Measurements from ENCODE around the gene ANKRD2.
A peak's percentile ranks its signal among the peaks of the same experiment; 100 is the strongest.
"Not testable (repeated sequence)": the region's sequence is repeated elsewhere in the genome, so short reads cannot be mapped to it uniquely, and the experiment has no call there.

Gene ANKRD2

GRCh38 chr10:97571622-97572021 lies 957 bp upstream of the ANKRD2 start:
- DNase-seq (ENCODE audit: low spot score): no peak

DNA sequence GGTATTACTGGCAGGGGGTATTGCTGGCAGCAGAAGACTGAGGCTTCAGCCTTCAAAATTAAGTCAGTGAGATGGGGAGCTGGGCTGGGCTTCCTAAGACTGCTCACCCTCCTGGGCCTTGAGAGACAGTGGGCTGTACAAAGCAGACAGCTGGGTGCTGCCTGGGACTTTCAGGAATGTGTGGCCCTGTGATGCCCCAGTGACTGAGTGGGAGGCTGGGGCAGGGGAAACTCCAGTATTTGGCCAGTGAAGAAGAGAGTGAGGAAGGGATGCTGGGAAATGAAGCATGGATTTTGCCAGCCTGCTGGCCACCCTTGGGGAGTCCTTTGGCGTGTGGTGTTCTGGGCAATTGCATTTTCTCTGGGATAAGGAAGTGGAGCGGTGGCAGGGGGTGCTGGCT lies 442 bp downstream of the ANKRD2 start:
- no peak for DNase-seq (ENCODE audit: low spot score)

DNA sequence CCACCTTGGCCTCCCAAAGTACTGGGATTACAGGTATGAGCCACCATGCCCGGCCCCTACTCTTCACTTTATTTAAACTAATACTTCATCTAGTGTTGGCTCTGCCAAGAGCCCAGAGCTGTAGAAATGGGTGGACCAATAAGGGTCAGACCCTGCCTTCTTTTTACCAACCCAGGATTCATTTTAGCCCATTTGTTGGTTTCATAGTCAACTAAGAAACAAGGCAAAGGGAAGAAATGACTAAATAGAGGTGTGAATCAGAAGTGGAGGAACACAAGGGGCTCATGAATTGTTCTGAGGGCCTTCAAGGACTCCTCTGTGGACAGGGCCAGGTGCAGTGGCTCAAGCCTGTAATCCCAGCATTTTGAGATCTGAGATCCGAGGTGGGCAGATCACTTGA lies 1.1 kb downstream of the ANKRD2 start:
- no peak for DNase-seq (ENCODE audit: low spot score)

DNA sequence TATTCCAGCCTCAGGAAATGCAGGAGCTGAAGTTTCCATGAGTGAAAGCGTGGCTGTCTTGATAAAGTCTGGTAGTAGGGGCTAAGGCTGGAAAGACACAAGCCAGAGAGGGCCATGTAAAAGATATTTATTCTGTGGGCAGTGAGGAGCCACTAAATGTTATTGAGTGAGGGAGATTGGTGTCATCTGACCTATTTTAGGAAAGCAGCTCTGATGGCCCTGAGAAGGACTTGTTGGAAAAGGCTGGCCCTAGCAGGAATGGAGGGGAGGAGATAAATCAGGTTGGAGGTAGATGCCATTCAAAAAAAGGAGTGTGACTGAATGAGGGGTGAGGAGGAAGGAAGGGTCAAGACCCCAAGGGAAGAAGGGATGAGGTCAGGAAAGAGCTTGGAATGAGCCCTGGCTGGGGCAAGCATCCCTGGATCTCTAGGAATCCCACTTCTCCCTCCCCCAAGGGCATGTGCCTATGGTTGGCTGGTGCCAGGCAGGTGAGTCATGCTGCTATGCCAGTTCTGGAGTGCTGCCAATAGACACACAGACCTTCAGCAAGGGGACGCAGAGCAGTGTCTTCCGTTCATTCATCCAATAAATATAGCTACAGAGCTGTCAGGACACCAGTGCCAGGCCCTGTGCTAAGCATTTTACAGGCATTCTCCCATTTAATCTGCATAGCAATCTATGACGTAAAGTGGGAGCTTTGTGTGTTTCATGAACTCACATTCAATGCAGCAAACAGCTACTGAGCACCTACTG lies 2.0 kb downstream of the ANKRD2 start:
- DNase-seq (ENCODE audit: low spot score): no peak

GRCh38 chr10:97575127-97575668 lies 2.6 kb downstream of the ANKRD2 start:
- no peak for DNase-seq (ENCODE audit: low spot score)

DNA sequence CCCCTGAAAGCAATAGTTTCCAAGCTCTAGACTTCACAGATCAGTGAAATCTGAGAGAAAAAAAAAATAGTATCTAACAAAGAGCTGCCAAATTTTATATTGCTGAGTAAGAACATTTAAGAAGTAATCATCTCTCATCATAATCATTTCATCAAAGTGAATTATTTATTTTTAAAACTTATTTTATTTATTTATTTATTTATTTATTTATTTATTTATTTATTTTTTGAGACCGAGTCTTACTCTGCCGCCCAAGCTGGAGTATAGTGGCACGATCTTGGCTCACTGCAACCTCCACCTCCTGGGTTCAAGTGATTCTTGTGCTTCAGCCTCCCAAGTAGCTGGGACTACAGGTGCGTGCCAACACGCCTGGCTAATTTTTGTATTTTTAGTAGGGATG lies 3.9 kb downstream of the ANKRD2 start:
- not testable (repeated sequence) for DNase-seq (ENCODE audit: low spot score)

DNA sequence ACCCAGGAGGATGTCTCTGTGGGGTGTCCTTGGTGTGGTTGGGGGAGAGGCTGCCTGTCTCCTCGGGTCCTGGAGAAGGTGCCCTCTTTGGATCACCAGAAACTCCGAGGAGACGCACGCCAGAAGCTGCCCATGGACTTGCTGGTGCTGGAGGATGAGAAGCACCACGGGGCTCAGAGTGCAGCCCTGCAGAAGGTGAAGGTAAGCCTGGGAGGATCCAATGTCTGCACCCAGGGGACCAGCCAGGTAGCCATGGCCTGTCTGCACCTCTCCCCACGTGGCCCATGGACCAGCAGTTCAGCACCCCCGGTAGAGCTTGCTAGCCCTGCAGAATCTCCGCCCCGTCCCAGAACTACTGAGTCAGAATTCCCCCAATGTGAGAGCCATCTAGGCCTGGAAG lies 5.1 kb downstream of the ANKRD2 start:
- DNase-seq (ENCODE audit: low spot score): no peak

DNA sequence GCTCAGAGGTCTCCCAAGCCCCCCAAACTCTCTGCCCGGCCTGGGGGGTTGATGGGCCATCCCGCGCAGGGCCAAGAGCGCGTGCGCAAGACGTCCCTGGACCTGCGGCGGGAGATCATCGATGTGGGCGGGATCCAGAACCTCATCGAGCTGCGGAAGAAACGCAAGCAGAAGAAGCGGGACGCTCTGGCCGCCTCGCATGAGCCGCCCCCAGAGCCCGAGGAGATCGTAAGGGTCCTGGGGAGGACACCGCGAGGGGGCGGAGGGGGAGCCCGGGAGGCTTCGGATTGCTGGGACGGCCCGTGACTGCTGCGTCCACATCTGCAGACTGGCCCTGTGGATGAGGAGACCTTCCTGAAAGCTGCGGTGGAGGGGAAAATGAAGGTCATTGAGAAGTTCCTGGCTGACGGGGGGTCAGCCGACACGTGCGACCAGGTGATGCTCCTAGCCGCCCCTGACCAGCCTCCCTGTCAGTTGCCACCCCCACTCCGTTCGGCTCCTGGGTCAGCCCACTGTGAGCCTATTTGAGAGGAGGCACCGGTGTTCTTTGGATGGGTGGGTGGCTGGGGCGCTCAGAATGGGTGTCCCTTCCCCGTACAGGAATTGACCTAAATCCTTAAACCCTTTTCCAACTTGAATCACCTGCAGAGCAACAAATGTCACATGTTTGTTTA lies 5.7 kb downstream of the ANKRD2 start:
- no peak for DNase-seq (ENCODE audit: low spot score)

DNA sequence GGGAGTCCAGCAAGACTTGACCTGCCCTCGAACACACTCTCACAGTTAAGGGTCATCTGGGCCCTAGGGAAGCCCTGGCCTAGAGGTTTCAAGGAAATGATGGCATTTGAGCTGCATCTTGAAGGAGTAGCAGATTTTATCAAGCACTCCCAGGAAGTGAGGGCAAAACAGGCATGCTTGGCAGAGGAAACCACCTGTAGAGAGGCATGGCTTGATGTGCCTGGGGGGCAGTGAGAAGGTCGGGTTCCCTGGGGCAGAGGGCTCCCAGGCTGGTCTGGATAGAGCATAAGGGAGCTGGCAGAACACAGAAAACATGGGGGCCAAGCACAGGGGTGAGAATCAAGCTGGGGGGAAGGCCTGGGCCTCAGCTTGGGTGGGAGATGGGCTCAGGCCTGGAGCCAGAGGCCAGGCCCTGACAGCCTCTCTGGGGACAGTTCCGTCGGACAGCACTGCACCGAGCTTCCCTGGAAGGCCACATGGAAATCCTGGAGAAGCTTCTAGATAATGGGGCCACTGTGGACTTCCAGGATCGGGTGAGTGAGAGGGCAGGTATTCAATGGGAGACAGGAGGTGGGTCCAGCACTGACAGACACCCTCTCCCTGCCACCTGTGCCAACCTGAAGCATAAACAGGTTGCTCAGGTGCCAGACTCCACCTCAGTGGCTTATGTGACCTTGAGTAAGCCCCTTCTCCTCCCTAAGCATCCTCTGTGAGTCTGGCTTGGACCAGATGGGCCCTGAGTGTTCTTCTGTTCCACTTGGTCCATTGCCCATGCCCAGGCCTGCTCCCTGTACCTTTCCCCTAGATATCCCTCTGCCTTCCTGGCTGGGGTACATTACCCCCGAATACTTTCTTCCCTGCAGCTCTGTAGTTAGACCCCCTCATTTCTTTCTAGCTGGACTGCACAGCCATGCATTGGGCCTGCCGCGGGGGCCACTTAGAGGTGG lies 8.1 kb downstream of the ANKRD2 start:
- no peak for DNase-seq (ENCODE audit: low spot score)

GRCh38 chr10:97582169-97582568 lies 9.6 kb downstream of the ANKRD2 start:
- DNase-seq (ENCODE audit: low spot score): no peak

DNA sequence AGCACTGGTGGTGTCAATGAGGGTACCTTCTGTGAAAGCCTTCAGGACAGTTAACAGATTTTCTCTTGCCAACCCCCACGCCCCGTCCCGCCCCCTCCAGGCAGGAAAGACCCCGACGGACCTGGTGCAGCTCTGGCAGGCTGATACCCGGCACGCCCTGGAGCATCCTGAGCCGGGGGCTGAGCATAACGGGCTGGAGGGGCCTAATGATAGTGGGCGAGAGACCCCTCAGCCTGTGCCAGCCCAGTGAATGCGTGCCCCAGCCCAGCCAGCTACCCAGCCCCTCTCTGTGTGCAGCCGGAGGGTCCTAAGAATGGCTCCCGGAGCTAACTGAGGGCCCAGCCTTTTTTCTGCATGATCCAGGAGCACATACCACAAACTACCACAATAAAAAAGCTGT lies 10.9 kb downstream of the ANKRD2 start:
- DNase-seq (ENCODE audit: low spot score): no peak

GRCh38 chr10:97584060-97584797 lies 11.7 kb downstream of the ANKRD2 start, which contains the start of gene HOGA1:
TSS of gene HOGA1 (plus strand) at chr10:97584389. CDS start at chr10:97584704, 315 bp downstream.
- DNase-seq (ENCODE audit: low spot score): peak; percentile 97

GRCh38 chr10:97584798-97585438 lies 12.3 kb downstream of the ANKRD2 start:
- DNase-seq (ENCODE audit: low spot score): no peak

- no peak for DNase-seq (ENCODE audit: low spot score)
These were observed 12.8 kb downstream of the ANKRD2 start for GRCh38 chr10:97585439-97585811.

- DNase-seq (ENCODE audit: low spot score): no peak
These were observed 14.6 kb downstream of the ANKRD2 start for GRCh38 chr10:97587183-97587582.

- DNase-seq (ENCODE audit: low spot score): no peak
These were observed 16.9 kb downstream of the ANKRD2 start, which contains the start of gene C10orf62 for GRCh38 chr10:97589479-97589878. TSS of gene C10orf62 (plus strand) at chr10:97589721. CDS start at chr10:97589898, 177 bp downstream.

- no peak for DNase-seq (ENCODE audit: low spot score)
These were observed 17.6 kb downstream of the ANKRD2 start for GRCh38 chr10:97590082-97590747.

GRCh38 chr10:97590748-97591495 lies 18.3 kb downstream of the ANKRD2 start:
- DNase-seq (ENCODE audit: low spot score): no peak

- no peak for DNase-seq (ENCODE audit: low spot score)
These were observed 20.8 kb downstream of the ANKRD2 start for GRCh38 chr10:97593421-97593820.

Measured in pons (tissue), 1 donor.